ENCODE measurements around the gene APBB2.

The APBB2 gene

GRCh38 chr4:41081847-41082246, 132.5 kb downstream of the APBB2 start:
- DNase-seq (ENCODE audit: low spot score) = no peak
- TF ChIP-seq CTCF (IDR thresholded peaks at IDR 0.05; ENCODE audit: borderline replicate concordance, control extremely low read depth, extremely low read depth, insufficient read depth, missing control alignments) = no peak
- in situ Hi-C loops (cut with MboI; ENCODE audit: low sequenced_read_pairs, unreplicated experiment) = no loop called here

- in situ Hi-C loops (cut with MboI; ENCODE audit: low sequenced_read_pairs, unreplicated experiment) = no loop called here
- no peak for DNase-seq (ENCODE audit: low spot score)
- no peak for TF ChIP-seq CTCF (IDR thresholded peaks at IDR 0.05; ENCODE audit: borderline replicate concordance, control extremely low read depth, extremely low read depth, insufficient read depth, missing control alignments)
Measured at GRCh38 chr4:41080976-41081375, 133.4 kb downstream of the APBB2 start.

GRCh38 chr4:41079881-41080560, 134.3 kb downstream of the APBB2 start:
- DNase-seq (ENCODE audit: low spot score) = no peak
- TF ChIP-seq CTCF (IDR thresholded peaks at IDR 0.05; ENCODE audit: borderline replicate concordance, control extremely low read depth, extremely low read depth, insufficient read depth, missing control alignments) = no peak
- in situ Hi-C loops (cut with MboI; ENCODE audit: low sequenced_read_pairs, unreplicated experiment) = no loop called here

DNA sequence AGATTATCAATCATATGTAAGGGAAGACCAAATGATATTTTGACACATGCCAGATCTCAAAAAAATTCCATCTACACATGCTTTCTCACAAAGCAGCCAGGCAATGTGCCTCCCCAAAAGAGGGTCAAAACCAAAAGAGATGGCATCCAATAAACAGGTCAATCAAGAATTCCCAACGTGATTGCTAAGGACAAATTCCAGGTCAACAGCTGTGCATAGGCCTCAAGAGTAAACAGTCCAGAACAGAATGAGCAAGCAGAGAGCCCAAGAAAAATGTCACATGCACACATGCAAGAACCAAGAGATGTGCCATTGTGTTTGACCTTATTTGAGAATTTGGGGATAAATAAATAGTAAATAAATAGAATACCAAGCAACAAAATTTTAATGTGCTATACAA, 136.7 kb downstream of the APBB2 start:
- in situ Hi-C loops (cut with MboI; ENCODE audit: low sequenced_read_pairs, unreplicated experiment) = no loop called here
- DNase-seq (ENCODE audit: low spot score) = no peak
- TF ChIP-seq CTCF (IDR thresholded peaks at IDR 0.05; ENCODE audit: borderline replicate concordance, control extremely low read depth, extremely low read depth, insufficient read depth, missing control alignments) = no peak

GRCh38 chr4:41076481-41076880, 137.9 kb downstream of the APBB2 start:
- in situ Hi-C loops (cut with MboI; ENCODE audit: low sequenced_read_pairs, unreplicated experiment) = no loop called here
- TF ChIP-seq CTCF (IDR thresholded peaks at IDR 0.05; ENCODE audit: borderline replicate concordance, control extremely low read depth, extremely low read depth, insufficient read depth, missing control alignments) = no peak
- no peak for DNase-seq (ENCODE audit: low spot score)

DNA sequence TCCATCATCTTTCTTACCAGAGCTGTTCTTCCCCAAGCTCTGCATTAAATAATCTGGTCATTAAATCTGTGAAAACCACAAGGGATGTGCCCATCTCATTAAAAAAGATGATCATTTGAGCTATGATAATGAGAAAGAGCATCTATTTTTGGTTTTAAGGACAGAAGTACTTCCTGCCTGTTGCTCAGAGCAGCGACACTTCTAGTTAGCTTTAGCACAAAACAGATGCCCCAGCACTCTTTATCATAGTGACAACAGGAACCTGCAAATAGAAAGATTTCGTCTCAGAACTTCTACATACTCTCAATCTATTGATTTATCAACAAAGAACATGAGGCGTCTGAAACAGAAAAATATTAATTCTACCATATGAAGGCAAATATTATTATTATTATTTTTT, 140.1 kb downstream of the APBB2 start:
- in situ Hi-C loops (cut with MboI; ENCODE audit: low sequenced_read_pairs, unreplicated experiment) = no loop called here
- TF ChIP-seq CTCF (IDR thresholded peaks at IDR 0.05; ENCODE audit: borderline replicate concordance, control extremely low read depth, extremely low read depth, insufficient read depth, missing control alignments) = no peak
- no peak for DNase-seq (ENCODE audit: low spot score)

Measured in GM13976 (cell line).